ENCODE results near the gene OR11H7. TPM values are rescaled to one million over a fixed set of nuclear protein-coding genes. Genes with fewer than 3 reads are reported as not detected.

The OR11H7 gene
- total RNA-seq, 1 donor from 2014 or later, result not detected

Other genes with a start within 250 kb of the OR11H7 start
- not detected for gene OR4Q2, start 226.8 kb upstream of the OR11H7 start, total RNA-seq
- not detected for gene OR4K14, start 209.7 kb upstream of the OR11H7 start, total RNA-seq
- not detected for gene OR4K13, start 192.9 kb upstream of the OR11H7 start, total RNA-seq
- gene OR4L1, start 168.9 kb upstream of the OR11H7 start, total RNA-seq, result not detected
- gene OR4K17, start 118.2 kb upstream of the OR11H7 start, total RNA-seq, result not detected
- gene OR4N5, start 90.2 kb upstream of the OR11H7 start, total RNA-seq, result not detected
- gene OR11G2, start 38.1 kb upstream of the OR11H7 start, total RNA-seq, result not detected
- gene OR11H6, start 5.3 kb upstream of the OR11H7 start, total RNA-seq, result not detected
- not detected for gene OR11H4, start 10.3 kb downstream of the OR11H7 start, total RNA-seq
- 12.0 TPM for gene TTC5, start 77.0 kb downstream of the OR11H7 start, total RNA-seq
- gene CCNB1IP1, start 104.3 kb downstream of the OR11H7 start, total RNA-seq, result 53.9 TPM
- gene PARP2, start 114.7 kb downstream of the OR11H7 start, total RNA-seq, result 15.6 TPM
- 9.7 TPM for gene TEP1, start 184.5 kb downstream of the OR11H7 start, total RNA-seq
- gene KLHL33, start 207.2 kb downstream of the OR11H7 start, total RNA-seq, result 0.33 TPM
- gene OSGEP, start 225.8 kb downstream of the OR11H7 start, total RNA-seq, result 19.4 TPM
- 75.0 TPM for gene APEX1, start 226.2 kb downstream of the OR11H7 start, total RNA-seq
- gene PIP4P1, start 232.5 kb downstream of the OR11H7 start, total RNA-seq, result 19.7 TPM
- gene PNP, start 240.4 kb downstream of the OR11H7 start, total RNA-seq, result 6.4 TPM

Data from left ventricle myocardium inferior (tissue), 1 donor.